ENCODE measurements around the gene ATXN1. TPM values are rescaled to one million over a fixed set of nuclear protein-coding genes. Genes with fewer than 3 reads are reported as not detected.

ATXN1 gene
- total RNA-seq, 1 donor from 2014 or later, result 69.1 TPM

DNA sequence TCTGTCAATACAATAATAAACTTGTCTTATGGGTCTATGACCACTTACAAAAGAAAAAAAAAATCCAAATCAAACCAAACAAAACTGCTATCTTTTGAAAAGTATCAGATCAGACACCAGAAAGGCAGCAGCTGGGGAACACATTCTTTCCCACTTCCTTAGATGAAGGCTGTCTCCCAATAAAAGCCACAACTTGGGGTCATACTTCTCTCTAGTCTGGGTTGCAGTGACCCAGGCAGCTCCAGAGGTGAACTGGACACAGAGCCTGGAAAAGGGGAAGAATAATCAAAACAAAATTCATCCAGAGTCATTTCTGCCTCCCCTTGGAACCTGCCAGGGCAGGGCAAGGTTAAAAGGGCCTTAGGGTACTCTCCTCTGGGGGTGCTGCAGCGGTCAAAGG, 19.1 kb downstream of the ATXN1 start:
- Mint-ChIP-seq H3K27me3 (ENCODE audit: low read depth) (no peaks in the 10 kb centered on the region), H3K27ac (no peak overlapping the region), H3K9me3 (no peaks in the 10 kb centered on the region), H3K4me1 (ENCODE audit: low read depth) (peaks cover 54% of the 10 kb centered on the region), H3K36me3 (ENCODE audit: low read depth) (peaks cover 84% of the 10 kb centered on the region), H3K4me3 (ENCODE audit: low read depth) (no peak overlapping the region)
- intact Hi-C loops (cut with micrococcal nuclease), result no loop called here
- no peak for DNase-seq (ENCODE audit: low spot score)

DNA sequence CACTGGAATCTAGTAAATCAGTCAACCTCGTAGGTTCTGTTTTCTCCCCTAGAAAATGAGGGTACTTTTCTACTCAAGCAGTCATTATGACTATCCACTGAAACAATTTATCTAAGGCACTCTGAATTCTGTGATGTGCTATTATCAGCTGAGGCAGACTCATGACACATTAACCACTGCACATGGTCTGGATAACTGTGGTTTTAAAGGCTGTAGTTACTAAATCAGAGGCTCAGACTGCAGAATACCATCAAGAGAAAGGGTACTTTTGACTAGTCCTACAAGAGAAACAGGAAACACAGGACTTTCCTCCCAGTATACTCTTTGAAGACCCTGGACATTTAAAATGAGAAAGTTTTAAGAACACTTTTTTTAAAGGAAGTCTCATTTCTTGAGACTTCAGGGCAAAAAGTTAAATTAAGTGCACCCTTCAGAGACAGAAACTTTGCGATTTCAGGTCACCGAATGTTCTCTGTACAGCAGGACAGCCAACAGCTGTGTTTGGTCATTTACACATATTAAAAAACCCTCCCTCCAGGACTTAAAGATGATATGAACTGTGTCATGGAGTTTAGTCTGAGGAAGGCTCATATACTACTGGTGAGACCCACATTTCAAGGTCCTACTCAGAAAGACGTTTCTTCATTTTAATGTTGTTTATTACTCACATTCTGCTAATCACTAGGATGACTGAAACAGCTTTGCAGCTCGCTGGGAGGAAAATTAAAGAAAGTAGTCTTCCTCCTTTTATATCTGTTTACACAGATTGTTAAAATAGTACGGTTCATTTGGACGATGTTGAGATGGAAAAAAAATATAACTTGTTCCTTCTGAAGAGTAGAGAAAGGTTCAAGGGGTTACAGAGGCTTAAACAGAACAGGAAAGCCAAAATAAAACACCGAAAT, 19.9 kb downstream of the ATXN1 start:
- intact Hi-C loops (cut with micrococcal nuclease), result loop anchor here (1.0 to 2.0 kb wide), 3 partner anchors 10 to 82 kb away; no protein-coding TSS in a partner anchor
- peaks cover 83% of the 10 kb centered on the region for H3K36me3 Mint-ChIP-seq (ENCODE audit: low read depth)
- peak overlapping the region; percentile 23 for H3K27ac Mint-ChIP-seq
- no peaks in the 10 kb centered on the region for H3K9me3 Mint-ChIP-seq
- no peak for DNase-seq (ENCODE audit: low spot score)
- H3K27me3 Mint-ChIP-seq (ENCODE audit: low read depth), result no peaks in the 10 kb centered on the region
- H3K4me3 Mint-ChIP-seq (ENCODE audit: low read depth), result no peak overlapping the region
- peaks cover 60% of the 10 kb centered on the region for H3K4me1 Mint-ChIP-seq (ENCODE audit: low read depth)

DNA sequence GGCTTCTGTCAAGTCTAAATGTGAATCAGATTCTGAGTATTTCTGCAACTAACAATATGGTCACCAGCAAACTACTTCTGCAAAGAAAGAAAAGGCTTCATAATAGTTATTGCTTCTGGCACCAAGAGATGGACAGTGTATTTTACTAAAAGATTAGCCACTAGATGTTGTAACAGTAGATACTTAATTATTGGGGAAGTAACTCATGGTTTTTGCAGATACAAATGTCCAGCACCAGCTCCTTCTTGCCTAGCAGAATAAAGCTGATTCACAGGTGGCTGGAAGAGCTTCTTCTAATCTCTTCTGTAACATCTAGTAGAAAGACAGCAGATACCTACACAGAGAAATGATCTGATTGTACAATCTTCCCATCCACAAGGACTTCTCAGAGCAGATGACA, 21.2 kb downstream of the ATXN1 start:
- Mint-ChIP-seq H3K36me3 (ENCODE audit: low read depth) (peaks cover 87% of the 10 kb centered on the region), H3K9me3 (no peaks in the 10 kb centered on the region), H3K27ac (peak overlapping the region; percentile 5), H3K27me3 (ENCODE audit: low read depth) (no peaks in the 10 kb centered on the region), H3K4me1 (ENCODE audit: low read depth) (peaks cover 59% of the 10 kb centered on the region), H3K4me3 (ENCODE audit: low read depth) (no peak overlapping the region)
- no peak for DNase-seq (ENCODE audit: low spot score)
- intact Hi-C loops (cut with micrococcal nuclease), result loop anchor here (2.0 kb wide), 1 partner anchor 17 kb away; no protein-coding TSS in a partner anchor

DNA sequence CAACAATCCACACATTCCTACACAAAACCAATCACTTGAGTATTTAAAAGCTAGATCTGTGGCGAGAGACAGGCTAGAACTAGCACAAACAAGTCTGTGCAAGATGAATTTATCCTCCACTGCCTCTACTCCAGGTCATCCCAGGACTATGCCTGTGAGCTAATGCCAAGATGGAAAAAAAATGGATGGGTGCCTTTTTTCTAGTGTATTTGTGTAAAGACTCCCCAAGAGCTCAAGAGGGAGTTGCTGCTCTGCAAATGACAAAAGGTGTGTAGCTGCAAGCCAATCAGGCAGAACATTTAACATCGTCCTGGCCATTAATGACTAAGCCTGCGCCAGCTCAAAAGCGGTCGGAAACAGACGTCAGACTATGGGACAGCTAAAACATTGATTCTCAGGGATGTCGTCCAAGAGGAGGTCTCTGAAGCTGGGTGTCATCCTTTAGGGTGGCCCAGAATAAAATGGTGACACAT, 21.9 kb downstream of the ATXN1 start:
- DNase-seq (ENCODE audit: low spot score), result no peak
- intact Hi-C loops (cut with micrococcal nuclease), result no loop called here

DNA sequence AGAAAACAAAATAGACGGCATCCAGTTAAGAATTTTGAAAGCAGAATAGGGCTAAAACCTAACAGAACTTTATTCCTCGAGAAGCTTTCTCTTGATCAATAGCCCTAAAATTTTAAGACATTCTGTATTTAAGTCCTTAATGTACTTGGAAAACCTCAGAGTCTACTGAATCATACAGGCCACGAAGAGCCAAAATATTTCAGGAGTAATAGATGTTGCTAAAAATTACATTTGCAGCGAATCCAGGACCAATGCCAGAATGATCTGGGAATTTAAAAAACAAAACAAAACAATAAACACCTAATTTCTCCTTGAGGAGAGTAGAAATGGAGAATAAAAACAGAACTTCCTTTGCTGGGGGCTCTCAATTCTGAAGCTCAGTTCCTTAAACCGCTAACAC, 23.3 kb downstream of the ATXN1 start:
- no peaks in the 10 kb centered on the region for H3K9me3 Mint-ChIP-seq
- intact Hi-C loops (cut with micrococcal nuclease), result no loop called here
- H3K4me3 Mint-ChIP-seq (ENCODE audit: low read depth), result no peak overlapping the region
- DNase-seq (ENCODE audit: low spot score), result no peak
- H3K27ac Mint-ChIP-seq, result no peak overlapping the region
- H3K4me1 Mint-ChIP-seq (ENCODE audit: low read depth), result peaks cover 57% of the 10 kb centered on the region
- no peaks in the 10 kb centered on the region for H3K27me3 Mint-ChIP-seq (ENCODE audit: low read depth)
- peaks cover 85% of the 10 kb centered on the region for H3K36me3 Mint-ChIP-seq (ENCODE audit: low read depth)

More for the DNA sequence above, 21.9 kb downstream of the ATXN1 start:
- Mint-ChIP-seq H3K9me3 (no peaks in the 10 kb centered on the region), H3K36me3 (ENCODE audit: low read depth) (peaks cover 86% of the 10 kb centered on the region), H3K4me3 (ENCODE audit: low read depth) (no peak overlapping the region), H3K27me3 (ENCODE audit: low read depth) (no peaks in the 10 kb centered on the region), H3K27ac (no peak overlapping the region), H3K4me1 (ENCODE audit: low read depth) (peaks cover 57% of the 10 kb centered on the region)

DNA sequence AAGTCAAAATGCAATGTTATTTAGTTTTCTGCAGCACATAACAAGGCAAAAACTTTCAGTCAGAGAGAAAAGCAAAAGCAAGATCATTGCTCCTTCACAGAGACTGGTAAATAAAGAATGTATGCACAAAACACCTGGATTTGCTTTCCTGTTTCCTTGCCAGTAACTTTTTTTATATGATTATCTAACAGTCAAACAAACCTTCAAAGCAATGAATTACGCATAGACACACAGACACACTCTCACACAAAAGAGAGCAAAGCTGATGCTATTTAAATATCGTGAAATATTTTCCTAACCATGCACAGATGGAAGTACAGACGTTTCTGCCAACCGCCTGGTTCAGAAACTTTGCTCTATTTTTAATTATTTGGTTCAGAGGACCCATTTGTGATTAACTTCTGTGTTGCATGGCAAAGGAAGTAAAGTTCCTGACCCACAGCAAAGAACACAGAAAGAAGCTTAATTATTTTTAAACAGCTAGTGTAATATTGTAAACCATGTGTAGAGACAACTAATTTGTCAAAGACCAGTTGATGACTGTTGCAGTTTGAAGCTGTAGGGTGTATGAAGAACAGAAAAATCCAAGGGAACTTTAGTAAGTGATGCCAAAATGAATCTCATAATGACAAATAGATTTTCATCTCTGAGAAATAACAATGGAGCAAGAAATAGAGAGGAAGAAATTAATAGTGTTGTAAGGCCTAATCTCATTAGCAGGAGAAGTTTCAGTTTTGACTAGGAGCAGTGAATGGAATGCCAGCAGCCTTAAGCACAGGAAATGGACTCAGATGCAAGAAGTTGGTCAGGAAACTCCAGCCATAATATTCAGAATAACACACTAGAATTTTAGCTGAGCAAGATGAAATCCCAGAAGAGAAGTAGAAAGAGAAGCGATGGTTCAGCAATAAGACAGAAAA, 24.1 kb downstream of the ATXN1 start:
- H3K4me3 Mint-ChIP-seq (ENCODE audit: low read depth), result no peak overlapping the region
- intact Hi-C loops (cut with micrococcal nuclease), result no loop called here
- H3K4me1 Mint-ChIP-seq (ENCODE audit: low read depth), result peaks cover 57% of the 10 kb centered on the region
- no peak for DNase-seq (ENCODE audit: low spot score)
- no peaks in the 10 kb centered on the region for H3K27me3 Mint-ChIP-seq (ENCODE audit: low read depth)
- H3K36me3 Mint-ChIP-seq (ENCODE audit: low read depth), result peaks cover 82% of the 10 kb centered on the region
- H3K27ac Mint-ChIP-seq, result no peak overlapping the region
- no peaks in the 10 kb centered on the region for H3K9me3 Mint-ChIP-seq

DNA sequence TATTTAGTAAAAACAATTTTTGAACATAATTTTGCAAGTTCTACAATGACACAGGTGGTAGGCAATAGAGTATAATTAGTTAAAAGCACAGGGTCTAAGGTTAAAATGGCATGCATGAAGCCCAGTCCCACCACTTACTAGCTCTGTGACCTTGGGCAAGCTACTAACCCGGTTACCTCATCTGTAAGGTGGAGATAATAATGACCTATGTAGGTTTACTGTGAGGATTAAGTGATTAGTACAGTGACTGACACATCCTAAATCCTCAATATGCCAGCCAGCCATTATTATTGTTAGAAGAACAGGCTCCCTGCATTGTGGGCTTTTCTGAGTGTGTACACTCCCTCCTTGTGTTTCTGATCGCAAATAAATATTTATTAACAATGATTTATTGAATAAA, 26.2 kb downstream of the ATXN1 start:
- Mint-ChIP-seq H3K27ac (no peak overlapping the region), H3K36me3 (ENCODE audit: low read depth) (peaks cover 74% of the 10 kb centered on the region), H3K4me3 (ENCODE audit: low read depth) (no peak overlapping the region), H3K4me1 (ENCODE audit: low read depth) (peaks cover 57% of the 10 kb centered on the region), H3K27me3 (ENCODE audit: low read depth) (no peaks in the 10 kb centered on the region), H3K9me3 (no peaks in the 10 kb centered on the region)
- no peak for DNase-seq (ENCODE audit: low spot score)
- intact Hi-C loops (cut with micrococcal nuclease), result no loop called here

DNA sequence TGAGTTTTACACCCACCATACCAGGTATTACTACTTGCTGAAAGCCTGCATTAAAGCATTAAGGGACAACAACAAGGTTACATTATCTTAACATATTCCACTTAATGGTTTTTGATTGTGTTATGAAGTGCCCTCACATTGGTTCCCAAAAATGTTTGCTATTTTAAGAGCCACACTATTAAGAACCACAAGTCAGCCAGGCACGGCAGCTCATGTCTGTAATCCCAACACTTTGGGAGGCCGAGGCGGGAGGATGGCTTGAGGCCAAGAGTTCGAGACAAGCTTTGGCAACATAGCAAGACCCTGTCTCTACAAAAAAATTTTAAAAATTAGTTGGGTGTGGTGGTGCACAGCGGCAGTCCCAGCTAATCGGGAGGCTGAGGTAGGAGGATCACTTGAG, 28.2 kb downstream of the ATXN1 start:
- H3K36me3 Mint-ChIP-seq (ENCODE audit: low read depth), result peaks cover 68% of the 10 kb centered on the region
- no peak for DNase-seq (ENCODE audit: low spot score)
- peak overlapping the region; percentile 91 for H3K27ac Mint-ChIP-seq
- intact Hi-C loops (cut with micrococcal nuclease), result no loop called here
- H3K4me1 Mint-ChIP-seq (ENCODE audit: low read depth), result peaks cover 68% of the 10 kb centered on the region
- no peaks in the 10 kb centered on the region for H3K9me3 Mint-ChIP-seq
- H3K27me3 Mint-ChIP-seq (ENCODE audit: low read depth), result no peaks in the 10 kb centered on the region
- no peak overlapping the region for H3K4me3 Mint-ChIP-seq (ENCODE audit: low read depth)

DNA sequence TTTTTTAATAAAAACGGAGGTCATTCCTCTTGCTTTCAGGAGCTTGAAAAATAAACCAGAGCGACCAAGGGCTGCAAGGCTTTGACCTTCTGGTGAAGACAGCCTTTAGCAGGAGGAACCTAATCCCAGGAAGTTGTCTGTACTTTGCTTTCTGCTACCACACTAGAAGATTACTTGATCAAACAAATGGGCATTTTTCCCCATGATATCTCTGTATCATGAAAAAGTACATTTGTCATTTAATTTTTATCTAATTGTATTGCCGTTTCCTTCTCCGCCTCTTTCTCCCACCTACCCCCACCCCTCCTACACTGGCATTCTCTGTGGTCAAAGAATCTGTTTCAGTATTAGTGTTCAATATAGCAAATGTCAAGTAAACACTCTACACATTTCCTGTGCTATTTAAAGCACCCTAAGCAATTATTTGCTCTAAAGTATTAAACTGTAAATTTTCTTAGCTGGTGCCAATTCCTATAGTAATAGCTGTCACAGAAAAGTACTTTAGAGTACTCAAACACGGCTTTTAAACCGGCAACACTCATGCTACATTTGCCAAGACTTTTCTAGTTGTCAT, 29.7 kb downstream of the ATXN1 start:
- H3K27ac Mint-ChIP-seq, result peak overlapping the region; percentile 91

DNA sequence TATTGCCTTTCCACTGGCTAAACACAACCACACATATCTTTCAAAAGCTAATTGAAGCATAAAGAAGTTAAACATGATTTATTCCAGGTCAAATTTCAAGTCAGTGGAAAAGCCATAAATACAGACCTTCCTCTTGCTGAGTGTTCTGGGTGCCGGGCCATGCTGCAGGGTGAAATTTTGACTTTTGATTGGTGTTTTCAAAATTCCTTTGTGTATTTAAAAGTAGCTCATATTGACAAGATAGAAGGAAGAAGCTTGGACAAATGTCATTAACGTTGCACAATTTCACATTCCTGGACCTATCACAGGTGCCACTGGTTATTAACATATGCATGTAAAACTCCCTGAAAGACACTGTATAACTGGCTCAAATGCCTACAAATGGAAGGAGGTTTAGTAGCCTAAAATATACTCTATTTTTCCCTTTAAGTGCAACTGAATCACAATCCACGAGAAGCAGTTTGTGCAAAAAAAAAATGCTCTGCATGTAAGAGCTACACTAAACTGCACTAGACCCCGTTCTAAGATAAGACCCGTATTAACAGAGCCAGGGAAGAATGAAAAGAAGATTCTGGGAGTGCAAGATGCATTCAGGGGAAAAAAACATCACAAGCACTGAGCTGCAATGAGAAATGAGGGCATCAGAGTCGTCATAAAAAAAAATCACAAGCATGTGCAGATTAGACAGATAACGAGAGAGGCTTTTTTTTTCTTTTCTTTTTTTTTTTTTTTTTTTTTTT, 30.4 kb downstream of the ATXN1 start:
- H3K36me3 Mint-ChIP-seq (ENCODE audit: low read depth), result peaks cover 52% of the 10 kb centered on the region
- H3K27ac Mint-ChIP-seq, result peak overlapping the region; percentile 81
- no peaks in the 10 kb centered on the region for H3K27me3 Mint-ChIP-seq (ENCODE audit: low read depth)
- no peaks in the 10 kb centered on the region for H3K9me3 Mint-ChIP-seq
- H3K4me1 Mint-ChIP-seq (ENCODE audit: low read depth), result peaks cover 62% of the 10 kb centered on the region
- H3K4me3 Mint-ChIP-seq (ENCODE audit: low read depth), result peak overlapping the region; percentile 45
- no peak for DNase-seq (ENCODE audit: low spot score)
- intact Hi-C loops (cut with micrococcal nuclease), result loop anchor here (1.0 to 2.0 kb wide), 5 partner anchors 10 to 74 kb away; partner anchors contain the start of gene ATXN1

More for the DNA sequence above, 29.7 kb downstream of the ATXN1 start:
- Mint-ChIP-seq H3K9me3 (no peaks in the 10 kb centered on the region), H3K4me1 (ENCODE audit: low read depth) (peaks cover 60% of the 10 kb centered on the region), H3K4me3 (ENCODE audit: low read depth) (peak overlapping the region; percentile 65), H3K36me3 (ENCODE audit: low read depth) (peaks cover 57% of the 10 kb centered on the region), H3K27me3 (ENCODE audit: low read depth) (no peaks in the 10 kb centered on the region)
- peak; percentile 48 for DNase-seq (ENCODE audit: low spot score)
- intact Hi-C loops (cut with micrococcal nuclease), result loop anchor here (1.0 to 2.0 kb wide), 5 partner anchors 10 to 74 kb away; partner anchors contain the start of gene ATXN1

DNA sequence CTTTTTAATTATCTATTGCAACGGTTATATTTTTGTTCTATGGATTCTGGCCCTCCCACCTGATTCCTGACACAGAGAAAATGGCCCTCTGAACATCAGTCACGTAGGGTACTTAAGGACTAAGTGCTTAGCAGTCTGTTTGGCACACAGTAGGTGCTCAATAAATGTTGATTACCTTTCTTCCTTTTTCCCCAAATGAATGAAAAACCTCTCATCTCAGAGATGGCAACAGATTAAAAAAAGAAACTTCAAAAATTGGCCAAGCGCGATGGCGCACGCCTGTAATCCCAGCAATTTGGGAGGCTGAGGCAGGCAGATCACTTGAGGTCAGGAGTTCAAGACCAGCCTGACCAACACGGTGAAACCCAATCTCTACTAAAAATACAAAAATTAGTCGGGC, 31.5 kb downstream of the ATXN1 start:
- no peak for DNase-seq (ENCODE audit: low spot score)
- Mint-ChIP-seq H3K9me3 (no peaks in the 10 kb centered on the region), H3K27me3 (ENCODE audit: low read depth) (no peaks in the 10 kb centered on the region), H3K27ac (peak overlapping the region; percentile 75), H3K4me1 (ENCODE audit: low read depth) (peaks cover 69% of the 10 kb centered on the region), H3K4me3 (ENCODE audit: low read depth) (no peak overlapping the region), H3K36me3 (ENCODE audit: low read depth) (peaks cover 55% of the 10 kb centered on the region)
- intact Hi-C loops (cut with micrococcal nuclease), result loop anchor here (2.0 kb wide), 1 partner anchor 31 kb away; the partner anchor contains the start of gene ATXN1

All from activated T-helper 2 cell treated with anti-CD3 and anti-CD28 coated beads, Interferon-gamma antibody, Interleukin-2, Interleukin-4, amounts not matched to agents 10 μg/mL and 5 μg/mL and 100 μg/mL, durations not matched to agents 14 hours and 24 hours and 36 hours (primary cell).